WTC11 (cell line): ENCODE measurements around the gene PHACTR3. TPM values are rescaled to one million over a fixed set of nuclear protein-coding genes. Genes with fewer than 3 reads are reported as not detected.

Experiments
- ATAC-seq: fragments of 200-7000 bp; cut with Tn5 transposase; 2 replicates; pipeline ENCODE4 v1.10.0; 2021; ENCODE audit warnings: mild to moderate bottlenecking, moderate library complexity
- CTCF ChIA-PET: fragments of 300-600 bp; sonication (Branson Sonifier 250); formaldehyde crosslinking; loops from one replicate; lab custom pipeline; 2021; ENCODE audit warnings: antibody characterized with exemption; lab: Charles Lee
- POLR2A ChIA-PET: fragments of 350-600 bp; sonication (Branson Sonifier 250); formaldehyde crosslinking; loops from one replicate; lab custom pipeline; 2021; ENCODE audit warnings: antibody characterized with exemption; lab: Charles Lee
- DNase-seq: peaks from one replicate; pipeline ENCODE4 v3.0.0; 2021; ENCODE audit warnings: low spot score
- H3K27ac Mint-ChIP-seq: 2 replicates; pipeline ENCODE4 v1.8.0; 2021; ENCODE audit warnings: mixed read lengths
- H3K27me3 Mint-ChIP-seq: 2 replicates; pipeline ENCODE4 v1.8.0; 2021; ENCODE audit warnings: low read depth, mild to moderate bottlenecking, moderate library complexity, mixed read lengths
- H3K36me3 Mint-ChIP-seq: 2 replicates; pipeline ENCODE4 v1.8.0; 2021; ENCODE audit warnings: mixed read lengths
- H3K4me1 Mint-ChIP-seq: 2 replicates; pipeline ENCODE4 v1.8.0; 2022; ENCODE audit warnings: mixed read lengths
- H3K4me3 Mint-ChIP-seq: 2 replicates; pipeline ENCODE4 v1.8.0; 2021; ENCODE audit warnings: mild to moderate bottlenecking, moderate library complexity, mixed read lengths
- H3K9me3 Mint-ChIP-seq: 2 replicates; pipeline ENCODE4 v1.8.0; 2021; ENCODE audit warnings: mixed read lengths
- CREM ChIP-seq: sonication (generic); formaldehyde crosslinking; IDR thresholded peaks from 2 replicates; pipeline ENCODE4 v1.8.1; 2022; ENCODE audit warnings: mild to moderate bottlenecking, missing genetic modification reagents, moderate library complexity
- ETV6 ChIP-seq: sonication (generic); formaldehyde crosslinking; IDR thresholded peaks from 2 replicates; pipeline ENCODE4 v1.8.1; 2022; ENCODE audit warnings: mild to moderate bottlenecking, missing genetic modification reagents
- GABPB1 ChIP-seq: sonication (generic); formaldehyde crosslinking; IDR thresholded peaks from 2 replicates; pipeline ENCODE4 v1.8.1; 2023; ENCODE audit warnings: mild to moderate bottlenecking, missing genetic modification reagents
- GTF2I ChIP-seq: fragments of 250-450 bp; sonication (Bioruptor Pico); conservative IDR thresholded peaks from 2 replicates; pipeline ENCODE4 v1.4.0; 2021; ENCODE audit warnings: mild to moderate bottlenecking
- IRF2 ChIP-seq: sonication (generic); formaldehyde crosslinking; IDR thresholded peaks from 2 replicates; pipeline ENCODE4 v1.8.0; 2022; ENCODE audit warnings: low read depth, missing genetic modification reagents, borderline replicate concordance
- JAZF1 ChIP-seq: fragments of 250-450 bp; sonication (Bioruptor Pico); IDR thresholded peaks from 2 replicates; pipeline ENCODE4 v1.9.0; 2021; ENCODE audit warnings: moderate library complexity, mild to moderate bottlenecking, inconsistent platforms
- MYBL2 ChIP-seq: sonication (generic); formaldehyde crosslinking; IDR thresholded peaks from 2 replicates; pipeline ENCODE4 v1.8.1; 2023; ENCODE audit warnings: mild to moderate bottlenecking, moderate library complexity, missing genetic modification reagents
- NFE2L1 ChIP-seq: sonication (generic); formaldehyde crosslinking; IDR thresholded peaks from 2 replicates; pipeline ENCODE4 v1.8.1; 2023; ENCODE audit warnings: missing genetic modification reagents
- NR3C1 ChIP-seq: sonication (generic); formaldehyde crosslinking; conservative IDR thresholded peaks from 2 replicates; pipeline ENCODE4 v1.8.1; 2023; ENCODE audit warnings: low read depth, mild to moderate bottlenecking, missing genetic modification reagents
- PRRX2 ChIP-seq: fragments of 250-450 bp; sonication (Bioruptor Pico); IDR thresholded peaks from 2 replicates; pipeline ENCODE4 v1.8.0; 2021; ENCODE audit warnings: mild to moderate bottlenecking
- TP53 ChIP-seq: sonication (generic); formaldehyde crosslinking; IDR thresholded peaks from 2 replicates; pipeline ENCODE4 v1.8.1; 2023; ENCODE audit warnings: mild to moderate bottlenecking, missing genetic modification reagents
- ZNF232 ChIP-seq: sonication (generic); formaldehyde crosslinking; IDR thresholded peaks from 2 replicates; pipeline ENCODE4 v1.8.0; 2022; ENCODE audit warnings: mild to moderate bottlenecking, missing genetic modification reagents
- ZNF423 ChIP-seq: fragments of 250-450 bp; sonication (Bioruptor Pico); IDR thresholded peaks from 2 replicates; pipeline ENCODE4 v2.1.2; 2022; ENCODE audit warnings: mild to moderate bottlenecking, moderate library complexity
- ZNF671 ChIP-seq: fragments of 250-450 bp; sonication (Bioruptor Pico); IDR thresholded peaks from 2 replicates; pipeline ENCODE4 v1.8.0; 2021; ENCODE audit warnings: mild to moderate bottlenecking
- total RNA-seq: library from RNA; stranded (reverse); gene quantifications from 3 replicates; pipeline ENCODE4 v1.2.3, GENCODE V29; 2021
- TF ChIP-seq, protein P1 (sequence below): sonication (generic); formaldehyde crosslinking; conservative IDR thresholded peaks from 2 replicates; pipeline ENCODE4 v1.8.1; 2023; ENCODE audit warnings: mild to moderate bottlenecking, low read depth, missing genetic modification reagents, moderate library complexity
- TF ChIP-seq, protein P2 (sequence below): fragments of 200-600 bp; IDR thresholded peaks from 2 replicates; pipeline ENCODE4 v1.8.0; 2022; ENCODE audit warnings: antibody characterized with exemption
- TF ChIP-seq, protein P3 (sequence below): sonication (generic); formaldehyde crosslinking; IDR thresholded peaks from 2 replicates; pipeline ENCODE4 v1.8.0; 2023; ENCODE audit warnings: missing genetic modification reagents
- TF ChIP-seq, protein P4 (sequence below): sonication (generic); formaldehyde crosslinking; IDR thresholded peaks from 2 replicates; pipeline ENCODE4 v1.8.1; 2023; ENCODE audit warnings: mild to moderate bottlenecking, missing genetic modification reagents, moderate library complexity
- TF ChIP-seq, protein P5 (sequence below): sonication (generic); formaldehyde crosslinking; IDR thresholded peaks from 2 replicates; pipeline ENCODE4 v1.8.1; 2023; ENCODE audit warnings: mild to moderate bottlenecking, missing genetic modification reagents

Gene PHACTR3
- total RNA-seq, 1 experiment from 2014 or later, result 0.28 TPM

DNA sequence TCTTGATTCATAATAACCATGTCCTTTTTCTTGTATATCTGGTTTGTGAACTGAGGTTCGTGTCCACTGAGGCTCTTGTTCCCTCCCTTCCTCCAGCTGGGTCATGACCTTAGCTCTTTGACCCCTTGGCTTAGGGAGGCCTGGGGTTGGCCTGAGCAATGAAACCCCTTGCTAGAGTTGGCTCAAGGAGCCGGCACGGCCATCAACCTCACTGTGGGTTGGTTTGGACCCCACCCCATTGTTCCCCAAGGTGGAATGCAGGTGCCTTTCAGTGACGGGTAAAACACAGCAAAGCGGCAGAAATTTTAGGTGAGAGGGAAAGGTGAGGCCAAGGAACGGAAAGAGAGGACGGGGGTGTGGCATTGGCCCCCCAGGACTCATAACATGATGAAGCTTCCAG is 44.5 kb upstream of the PHACTR3 start (continued):
- TF ChIP-seq, protein P1, sequence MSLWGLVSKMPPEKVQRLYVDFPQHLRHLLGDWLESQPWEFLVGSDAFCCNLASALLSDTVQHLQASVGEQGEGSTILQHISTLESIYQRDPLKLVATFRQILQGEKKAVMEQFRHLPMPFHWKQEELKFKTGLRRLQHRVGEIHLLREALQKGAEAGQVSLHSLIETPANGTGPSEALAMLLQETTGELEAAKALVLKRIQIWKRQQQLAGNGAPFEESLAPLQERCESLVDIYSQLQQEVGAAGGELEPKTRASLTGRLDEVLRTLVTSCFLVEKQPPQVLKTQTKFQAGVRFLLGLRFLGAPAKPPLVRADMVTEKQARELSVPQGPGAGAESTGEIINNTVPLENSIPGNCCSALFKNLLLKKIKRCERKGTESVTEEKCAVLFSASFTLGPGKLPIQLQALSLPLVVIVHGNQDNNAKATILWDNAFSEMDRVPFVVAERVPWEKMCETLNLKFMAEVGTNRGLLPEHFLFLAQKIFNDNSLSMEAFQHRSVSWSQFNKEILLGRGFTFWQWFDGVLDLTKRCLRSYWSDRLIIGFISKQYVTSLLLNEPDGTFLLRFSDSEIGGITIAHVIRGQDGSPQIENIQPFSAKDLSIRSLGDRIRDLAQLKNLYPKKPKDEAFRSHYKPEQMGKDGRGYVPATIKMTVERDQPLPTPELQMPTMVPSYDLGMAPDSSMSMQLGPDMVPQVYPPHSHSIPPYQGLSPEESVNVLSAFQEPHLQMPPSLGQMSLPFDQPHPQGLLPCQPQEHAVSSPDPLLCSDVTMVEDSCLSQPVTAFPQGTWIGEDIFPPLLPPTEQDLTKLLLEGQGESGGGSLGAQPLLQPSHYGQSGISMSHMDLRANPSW (CRISPR knock-in tag), result no peak
- TF ChIP-seq TP53, result no peak
- TF ChIP-seq, all 79 proteins: peak for 0

DNA sequence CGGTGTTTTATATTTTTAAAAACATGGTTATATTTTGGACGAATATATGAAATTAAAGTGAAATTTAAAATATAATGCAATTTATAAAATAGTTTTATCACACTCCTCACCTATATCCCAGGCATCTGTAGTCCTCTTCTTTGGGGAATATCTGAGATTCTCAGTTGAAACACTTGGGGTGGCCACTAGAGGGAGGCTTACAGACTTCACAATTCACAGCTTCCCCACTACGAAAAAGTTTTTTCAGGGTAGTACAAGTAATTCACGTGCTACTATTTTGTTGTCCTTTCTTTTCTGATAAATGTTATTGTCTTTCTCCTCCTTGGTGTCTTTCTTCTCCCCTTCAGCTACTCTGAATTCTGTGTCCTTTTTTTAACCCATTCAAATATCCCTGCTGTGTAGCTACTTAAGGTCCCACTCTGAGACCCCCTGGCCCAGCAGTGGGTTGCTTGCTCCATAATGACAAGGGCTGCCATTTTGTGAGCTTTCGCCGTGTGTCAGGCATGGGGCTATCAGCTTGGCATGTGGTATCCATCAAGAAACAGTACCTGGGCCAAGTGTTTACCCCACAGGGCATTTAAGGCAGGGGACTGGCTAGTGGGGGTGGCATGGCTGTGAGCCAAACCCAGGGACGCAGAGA is 43.6 kb upstream of the PHACTR3 start:
- DNase-seq, result no peak
- no peak overlapping the region for H3K4me3 Mint-ChIP-seq
- no peak for TF ChIP-seq GTF2I (CRISPR knock-in tag)
- TF ChIP-seq, protein P2, sequence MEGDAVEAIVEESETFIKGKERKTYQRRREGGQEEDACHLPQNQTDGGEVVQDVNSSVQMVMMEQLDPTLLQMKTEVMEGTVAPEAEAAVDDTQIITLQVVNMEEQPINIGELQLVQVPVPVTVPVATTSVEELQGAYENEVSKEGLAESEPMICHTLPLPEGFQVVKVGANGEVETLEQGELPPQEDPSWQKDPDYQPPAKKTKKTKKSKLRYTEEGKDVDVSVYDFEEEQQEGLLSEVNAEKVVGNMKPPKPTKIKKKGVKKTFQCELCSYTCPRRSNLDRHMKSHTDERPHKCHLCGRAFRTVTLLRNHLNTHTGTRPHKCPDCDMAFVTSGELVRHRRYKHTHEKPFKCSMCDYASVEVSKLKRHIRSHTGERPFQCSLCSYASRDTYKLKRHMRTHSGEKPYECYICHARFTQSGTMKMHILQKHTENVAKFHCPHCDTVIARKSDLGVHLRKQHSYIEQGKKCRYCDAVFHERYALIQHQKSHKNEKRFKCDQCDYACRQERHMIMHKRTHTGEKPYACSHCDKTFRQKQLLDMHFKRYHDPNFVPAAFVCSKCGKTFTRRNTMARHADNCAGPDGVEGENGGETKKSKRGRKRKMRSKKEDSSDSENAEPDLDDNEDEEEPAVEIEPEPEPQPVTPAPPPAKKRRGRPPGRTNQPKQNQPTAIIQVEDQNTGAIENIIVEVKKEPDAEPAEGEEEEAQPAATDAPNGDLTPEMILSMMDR, result peak; percentile 48
- ATAC-seq, result peak; percentile 55; the same call in 1 of the 2 replicates
- H3K9me3 Mint-ChIP-seq, result no peaks in the 10 kb centered on the region
- peaks cover 18% of the 10 kb centered on the region for H3K27me3 Mint-ChIP-seq
- H3K27ac Mint-ChIP-seq, result no peak overlapping the region
- CTCF ChIA-PET, result interaction anchor here (0.6 to 3.2 kb wide), 20 partner anchors 9 to 223 kb away, joined by 3 to 43 read pairs (median 4); partner anchors contain the start of gene PHACTR3
- peaks cover 4% of the 10 kb centered on the region for H3K4me1 Mint-ChIP-seq
- H3K36me3 Mint-ChIP-seq, result no peaks in the 10 kb centered on the region
- POLR2A ChIA-PET, result no interaction called here

DNA sequence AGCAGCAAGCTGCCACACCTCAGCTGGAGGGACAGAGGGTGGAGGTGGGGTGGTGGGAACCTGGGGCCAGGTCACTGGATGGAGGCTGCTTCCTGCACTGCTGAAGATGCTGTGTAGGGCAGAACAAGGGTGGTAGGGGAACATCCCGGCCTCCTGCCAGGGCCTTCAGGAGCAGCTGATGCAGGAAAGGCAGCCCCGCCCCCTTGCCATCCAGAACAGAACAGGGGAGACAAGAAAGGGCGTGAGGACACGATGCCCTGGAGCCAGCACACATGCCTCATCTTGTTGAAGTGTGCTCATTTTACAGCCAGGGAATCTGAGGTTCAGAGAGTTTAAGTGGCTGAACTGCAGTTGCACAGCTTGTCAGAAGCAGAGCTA is 43.1 kb upstream of the PHACTR3 start:
- Mint-ChIP-seq H3K4me1 (peaks cover 4% of the 10 kb centered on the region), H3K4me3 (no peak overlapping the region), H3K36me3 (no peaks in the 10 kb centered on the region), H3K27me3 (peaks cover 18% of the 10 kb centered on the region), H3K9me3 (no peaks in the 10 kb centered on the region), H3K27ac (no peak overlapping the region)
- CTCF ChIA-PET, result interaction anchor here (0.6 to 3.2 kb wide), 20 partner anchors 10 to 222 kb away, joined by 3 to 43 read pairs (median 4); partner anchors contain the start of gene PHACTR3
- no peak for ATAC-seq
- TF ChIP-seq, protein P3, sequence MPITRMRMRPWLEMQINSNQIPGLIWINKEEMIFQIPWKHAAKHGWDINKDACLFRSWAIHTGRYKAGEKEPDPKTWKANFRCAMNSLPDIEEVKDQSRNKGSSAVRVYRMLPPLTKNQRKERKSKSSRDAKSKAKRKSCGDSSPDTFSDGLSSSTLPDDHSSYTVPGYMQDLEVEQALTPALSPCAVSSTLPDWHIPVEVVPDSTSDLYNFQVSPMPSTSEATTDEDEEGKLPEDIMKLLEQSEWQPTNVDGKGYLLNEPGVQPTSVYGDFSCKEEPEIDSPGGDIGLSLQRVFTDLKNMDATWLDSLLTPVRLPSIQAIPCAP, result no peak
- TF ChIP-seq, protein P1 (CRISPR knock-in tag), result no peak
- TF ChIP-seq ETV6 (no peak), MYBL2 (no peak), ZNF232 (CRISPR knock-in tag) (no peak), CREM (CRISPR knock-in tag) (no peak), ZNF671 (CRISPR knock-in tag) (no peak), ZNF423 (CRISPR knock-in tag) (no peak), NFE2L1 (CRISPR knock-in tag) (no peak), NR3C1 (no peak), GABPB1 (CRISPR knock-in tag) (no peak), PRRX2 (CRISPR knock-in tag) (no peak), JAZF1 (no peak), IRF2 (CRISPR knock-in tag) (no peak)
- TF ChIP-seq, protein P4, sequence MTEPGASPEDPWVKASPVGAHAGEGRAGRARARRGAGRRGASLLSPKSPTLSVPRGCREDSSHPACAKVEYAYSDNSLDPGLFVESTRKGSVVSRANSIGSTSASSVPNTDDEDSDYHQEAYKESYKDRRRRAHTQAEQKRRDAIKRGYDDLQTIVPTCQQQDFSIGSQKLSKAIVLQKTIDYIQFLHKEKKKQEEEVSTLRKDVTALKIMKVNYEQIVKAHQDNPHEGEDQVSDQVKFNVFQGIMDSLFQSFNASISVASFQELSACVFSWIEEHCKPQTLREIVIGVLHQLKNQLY (CRISPR knock-in tag), result no peak
- TF ChIP-seq, protein P5, sequence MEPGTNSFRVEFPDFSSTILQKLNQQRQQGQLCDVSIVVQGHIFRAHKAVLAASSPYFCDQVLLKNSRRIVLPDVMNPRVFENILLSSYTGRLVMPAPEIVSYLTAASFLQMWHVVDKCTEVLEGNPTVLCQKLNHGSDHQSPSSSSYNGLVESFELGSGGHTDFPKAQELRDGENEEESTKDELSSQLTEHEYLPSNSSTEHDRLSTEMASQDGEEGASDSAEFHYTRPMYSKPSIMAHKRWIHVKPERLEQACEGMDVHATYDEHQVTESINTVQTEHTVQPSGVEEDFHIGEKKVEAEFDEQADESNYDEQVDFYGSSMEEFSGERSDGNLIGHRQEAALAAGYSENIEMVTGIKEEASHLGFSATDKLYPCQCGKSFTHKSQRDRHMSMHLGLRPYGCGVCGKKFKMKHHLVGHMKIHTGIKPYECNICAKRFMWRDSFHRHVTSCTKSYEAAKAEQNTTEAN (CRISPR knock-in tag), result no peak
- TF ChIP-seq, all 79 proteins: peak for 0
- DNase-seq, result no peak
- POLR2A ChIA-PET, result no interaction called here
